ENCODE data around the gene TRPV3.

The TRPV3 gene

GRCh38 chr17:3594051-3594800 is 36.6 kb upstream of the TRPV3 start:
- Histone ChIP-seq H3K4me2 (no peak overlapping the region), H3K9me3 (replicated peaks in 1 of 11) (no peaks in the 10 kb centered on the region), H3K27ac (0 out of 22 replicates have a peak overlapping the region, but pooled peaks of 1 of the 11 experiments have one; percentile 8), H4K20me1 (peaks cover 0 to 52% (median 4%) of the 10 kb centered on the region in 11 experiments; a peak in 7 of 22 replicates), H3K9ac (no peak overlapping the region), H3K36me3 (peaks cover 0 to 32% (median 8%) of the 10 kb centered on the region in 11 experiments; a peak in 13 of 22 replicates), H3K27me3 (no peaks in the 10 kb centered on the region), H3K4me3 (no peak overlapping the region), H3K4me1 (peaks cover 0 to 27% (median 23%) of the 10 kb centered on the region in 10 experiments; a peak in 16 of 20 replicates)
- TF ChIP-seq Cebpa-rat (IDR thresholded peaks at IDR 0.05): no peak

GRCh38 chr17:3593384-3593783 is 35.8 kb upstream of the TRPV3 start:
- no peaks in the 10 kb centered on the region for H3K27me3 ChIP-seq
- no peak overlapping the region for H3K4me3 ChIP-seq
- H3K9ac ChIP-seq: no peak overlapping the region
- no peaks in the 10 kb centered on the region for H3K9me3 ChIP-seq (replicated peaks in 1 of 11)
- H3K27ac ChIP-seq: no peak overlapping the region
- peaks cover 0 to 39% (median 9%) of the 10 kb centered on the region in 11 experiments; a peak in 14 of 22 replicates for H3K36me3 ChIP-seq
- H3K4me1 ChIP-seq: peaks cover 0 to 33% (median 23%) of the 10 kb centered on the region in 10 experiments; a peak in 16 of 20 replicates
- no peak for TF ChIP-seq Cebpa-rat (IDR thresholded peaks at IDR 0.05)
- H4K20me1 ChIP-seq: peaks cover 0 to 52% (median 4%) of the 10 kb centered on the region in 11 experiments; a peak in 7 of 22 replicates
- no peak overlapping the region for H3K4me2 ChIP-seq

- Histone ChIP-seq H3K9me3 (replicated peaks in 1 of 11) (no peaks in the 10 kb centered on the region), H4K20me1 (peaks cover 0 to 45% (median 4%) of the 10 kb centered on the region in 11 experiments; a peak in 7 of 22 replicates), H3K4me3 (no peak overlapping the region), H3K36me3 (peaks cover 9 to 48% (median 18%) of the 10 kb centered on the region in 11 experiments; a peak in 21 of 22 replicates), H3K27me3 (no peaks in the 10 kb centered on the region), H3K9ac (no peak overlapping the region), H3K4me1 (peaks cover 0 to 39% (median 23%) of the 10 kb centered on the region in 10 experiments; a peak in 16 of 20 replicates), H3K27ac (no peak overlapping the region), H3K4me2 (no peak overlapping the region)
- TF ChIP-seq Cebpa-rat (IDR thresholded peaks at IDR 0.05): no peak
These were observed 34.7 kb upstream of the TRPV3 start for GRCh38 chr17:3592216-3592860.

GRCh38 chr17:3590768-3591167 is 33.2 kb upstream of the TRPV3 start:
- Histone ChIP-seq H3K9me3 (replicated peaks in 1 of 11) (no peaks in the 10 kb centered on the region), H3K27me3 (no peaks in the 10 kb centered on the region), H3K9ac (peak overlapping the region in 4 of 11 experiments; percentile 18 to 61 (median 47); a peak in 4 of 22 replicates), H3K27ac (peak overlapping the region in 3 of 11 experiments; percentile 11 to 52 (median 44); a peak in 5 of 22 replicates), H4K20me1 (peaks cover 0 to 31% (median 4%) of the 10 kb centered on the region in 11 experiments; a peak in 6 of 22 replicates), H3K4me1 (peaks cover 0 to 45% (median 27%) of the 10 kb centered on the region in 10 experiments; a peak in 16 of 20 replicates), H3K4me2 (peak overlapping the region in 9 of 11 experiments; percentile 15 to 84 (median 68); a peak in 16 of 22 replicates), H3K36me3 (peaks cover 25 to 63% (median 33%) of the 10 kb centered on the region in 11 experiments), H3K4me3 (no peak overlapping the region)
- TF ChIP-seq Cebpa-rat (IDR thresholded peaks at IDR 0.05): no peak

- no peak for TF ChIP-seq Cebpa-rat (IDR thresholded peaks at IDR 0.05)
- H3K4me2 ChIP-seq: peak overlapping the region in 9 of 11 experiments; percentile 15 to 84 (median 68); a peak in 17 of 22 replicates
These were observed 32.6 kb upstream of the TRPV3 start for GRCh38 chr17:3590231-3590630.

GRCh38 chr17:3589784-3590183 is 32.2 kb upstream of the TRPV3 start:
- Histone ChIP-seq H3K9ac (peak overlapping the region in 3 of 11 experiments; percentile 42 to 61 (median 52); a peak in 5 of 22 replicates), H3K4me1 (peaks cover 0 to 50% (median 29%) of the 10 kb centered on the region in 10 experiments; a peak in 16 of 20 replicates), H3K36me3 (peaks cover 25 to 73% (median 38%) of the 10 kb centered on the region in 11 experiments), H4K20me1 (peaks cover 0 to 22% (median 0%) of the 10 kb centered on the region in 11 experiments; a peak in 5 of 22 replicates), H3K27ac (peak overlapping the region in 4 of 11 experiments; percentile 32 to 52 (median 44); a peak in 9 of 22 replicates), H3K4me3 (peak overlapping the region in 1 of 10 experiments; percentile 19; a peak in 1 of 20 replicates), H3K4me2 (peak overlapping the region in 9 of 11 experiments; percentile 15 to 84 (median 68); a peak in 17 of 22 replicates), H3K27me3 (no peaks in the 10 kb centered on the region), H3K9me3 (replicated peaks in 1 of 11) (no peaks in the 10 kb centered on the region)
- TF ChIP-seq Cebpa-rat (IDR thresholded peaks at IDR 0.05): no peak

More at GRCh38 chr17:3590231-3590630, 32.6 kb upstream of the TRPV3 start:
- peak overlapping the region in 4 of 11 experiments; percentile 9 to 61 (median 47); a peak in 6 of 22 replicates for H3K9ac ChIP-seq
- H4K20me1 ChIP-seq: peaks cover 0 to 27% (median 2%) of the 10 kb centered on the region in 11 experiments; a peak in 6 of 22 replicates
- H3K27me3 ChIP-seq: no peaks in the 10 kb centered on the region
- H3K4me3 ChIP-seq: peak overlapping the region in 1 of 10 experiments; percentile 19; a peak in 1 of 20 replicates
- H3K9me3 ChIP-seq (replicated peaks in 1 of 11): no peaks in the 10 kb centered on the region
- H3K36me3 ChIP-seq: peaks cover 25 to 69% (median 38%) of the 10 kb centered on the region in 11 experiments
- peaks cover 0 to 50% (median 30%) of the 10 kb centered on the region in 10 experiments; a peak in 16 of 20 replicates for H3K4me1 ChIP-seq
- H3K27ac ChIP-seq: peak overlapping the region in 5 of 11 experiments; percentile 11 to 52 (median 44); a peak in 9 of 22 replicates

GRCh38 chr17:3585826-3586225 is 28.2 kb upstream of the TRPV3 start:
- H3K4me1 ChIP-seq: peaks cover 0 to 41% (median 23%) of the 10 kb centered on the region in 10 experiments; a peak in 16 of 20 replicates
- no peak overlapping the region for H3K4me3 ChIP-seq
- H3K4me2 ChIP-seq: 0 out of 22 replicates have a peak overlapping the region, but pooled peaks of 2 of the 11 experiments have one; percentile 6 to 21
- no peaks in the 10 kb centered on the region for H3K27me3 ChIP-seq
- peaks cover 25 to 77% (median 44%) of the 10 kb centered on the region in 11 experiments for H3K36me3 ChIP-seq
- H3K27ac ChIP-seq: no peak overlapping the region
- H3K9me3 ChIP-seq (replicated peaks in 1 of 11): no peaks in the 10 kb centered on the region
- H3K9ac ChIP-seq: no peak overlapping the region
- peaks cover 0 to 4% (median 0%) of the 10 kb centered on the region in 11 experiments; a peak in 3 of 22 replicates for H4K20me1 ChIP-seq
- no peak for TF ChIP-seq Cebpa-rat (IDR thresholded peaks at IDR 0.05)

GRCh38 chr17:3583456-3583855 is 25.8 kb upstream of the TRPV3 start:
- no peak overlapping the region for H3K4me2 ChIP-seq
- no peaks in the 10 kb centered on the region for H4K20me1 ChIP-seq
- no peak overlapping the region for H3K9ac ChIP-seq
- no peak for TF ChIP-seq Cebpa-rat (IDR thresholded peaks at IDR 0.05)
- H3K36me3 ChIP-seq: peaks cover 16 to 76% (median 56%) of the 10 kb centered on the region in 11 experiments
- 0 out of 22 replicates have a peak, but pooled peaks cover 0 to 4% (median 0%) of the 10 kb centered on the region in 11 experiments for H3K9me3 ChIP-seq (replicated peaks in 1 of 11)
- no peak overlapping the region for H3K4me3 ChIP-seq
- peaks cover 0 to 18% (median 9%) of the 10 kb centered on the region in 10 experiments; a peak in 8 of 20 replicates for H3K4me1 ChIP-seq
- H3K27ac ChIP-seq: no peak overlapping the region
- no peaks in the 10 kb centered on the region for H3K27me3 ChIP-seq
